ENCODE data around the gene APOB.

APOB gene

GRCh38 chr2:21046506-21046905 is 2.6 kb upstream of the APOB start:
- H3K4me3 ChIP-seq (ENCODE audit: low read depth, low read length): no peak overlapping the region
- in situ Hi-C loops (cut with HindIII; ENCODE audit: low sequenced_read_pairs): no loop called here
- DNase-seq (ENCODE audit: low read depth): no peak
- TF ChIP-seq CTCF (IDR thresholded peaks at IDR 0.05; ENCODE audit: low read depth, low read length, missing control alignments): no peak

- no peak for DNase-seq (ENCODE audit: low read depth)
- no peak overlapping the region for H3K4me3 ChIP-seq (ENCODE audit: low read depth, low read length)
- no peak for TF ChIP-seq CTCF (IDR thresholded peaks at IDR 0.05; ENCODE audit: low read depth, low read length, missing control alignments)
- in situ Hi-C loops (cut with HindIII; ENCODE audit: low sequenced_read_pairs): no loop called here
Observed at GRCh38 chr2:21044694-21045371, 960 bp upstream of the APOB start.

- in situ Hi-C loops (cut with HindIII; ENCODE audit: low sequenced_read_pairs): no loop called here
Observed at GRCh38 chr2:21042958-21043743, 722 bp downstream of the APOB start.

DNA sequence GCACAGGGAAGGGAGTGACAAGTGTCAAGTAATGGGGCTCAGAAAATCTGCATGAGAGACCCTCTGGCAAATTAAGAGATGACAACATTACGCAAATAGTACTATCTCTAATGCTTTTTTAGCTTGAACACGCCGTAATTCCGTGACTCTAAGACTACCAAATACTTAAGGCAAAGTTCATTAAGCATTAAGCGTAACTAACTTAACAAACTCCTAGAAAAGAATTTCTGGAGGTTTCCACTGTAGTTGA is 1.2 kb downstream of the APOB start:
- no peak for DNase-seq (ENCODE audit: low read depth)
- H3K4me3 ChIP-seq (ENCODE audit: low read depth, low read length): no peak overlapping the region
- in situ Hi-C loops (cut with HindIII; ENCODE audit: low sequenced_read_pairs): no loop called here
- no peak for TF ChIP-seq CTCF (IDR thresholded peaks at IDR 0.05; ENCODE audit: low read depth, low read length, missing control alignments)

More at GRCh38 chr2:21042958-21043743, 722 bp downstream of the APOB start:
- peak; percentile 96 for TF ChIP-seq CTCF (IDR thresholded peaks at IDR 0.05; ENCODE audit: low read depth, low read length, missing control alignments)
- no peak overlapping the region for H3K4me3 ChIP-seq (ENCODE audit: low read depth, low read length)
- DNase-seq (ENCODE audit: low read depth): peak; percentile 16

DNA sequence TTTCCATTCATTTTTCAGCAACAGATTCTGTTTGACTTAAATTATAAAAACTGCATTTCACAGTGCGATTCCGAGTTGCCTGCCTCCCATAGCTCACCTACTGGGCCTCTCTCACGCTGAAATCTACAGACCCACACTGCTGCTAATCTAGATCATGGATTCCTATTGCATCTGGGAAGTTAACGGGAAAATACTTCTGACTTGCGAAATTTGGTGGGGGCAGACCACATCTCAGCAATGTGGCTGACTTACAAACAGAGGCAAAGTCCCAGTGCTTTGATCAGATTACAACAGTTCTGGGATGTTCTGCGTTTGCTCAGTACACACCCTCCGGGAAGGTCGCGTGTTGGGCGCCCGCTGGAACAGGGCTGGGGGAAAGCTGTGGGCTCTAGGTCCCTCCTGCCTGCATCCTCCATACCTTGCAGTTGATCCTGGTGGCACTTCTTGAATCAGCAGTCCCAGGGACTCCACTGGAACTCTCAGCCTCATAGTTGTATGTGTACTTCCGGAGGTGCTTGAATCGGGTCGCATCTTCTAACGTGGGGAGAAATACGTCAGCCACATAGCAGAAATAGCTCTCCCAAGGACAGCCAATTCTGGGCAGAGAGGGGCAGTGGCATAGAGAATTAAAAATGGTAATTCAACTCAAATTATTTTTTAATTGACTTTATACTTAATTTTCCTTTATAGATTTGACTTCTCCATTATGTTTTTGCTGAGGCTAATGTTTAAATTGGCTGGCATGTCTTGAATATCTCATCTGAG is 1.7 kb downstream of the APOB start:
- in situ Hi-C loops (cut with HindIII; ENCODE audit: low sequenced_read_pairs): no loop called here
- DNase-seq (ENCODE audit: low read depth): no peak
- no peak overlapping the region for H3K4me3 ChIP-seq (ENCODE audit: low read depth, low read length)
- TF ChIP-seq CTCF (IDR thresholded peaks at IDR 0.05; ENCODE audit: low read depth, low read length, missing control alignments): no peak

GRCh38 chr2:21041462-21041861 is 2.4 kb downstream of the APOB start:
- in situ Hi-C loops (cut with HindIII; ENCODE audit: low sequenced_read_pairs): no loop called here
- TF ChIP-seq CTCF (IDR thresholded peaks at IDR 0.05; ENCODE audit: low read depth, low read length, missing control alignments): no peak
- no peak overlapping the region for H3K4me3 ChIP-seq (ENCODE audit: low read depth, low read length)
- DNase-seq (ENCODE audit: low read depth): no peak
